ENCODE results near the gene SLC28A2. TPM values are rescaled to one million over a fixed set of nuclear protein-coding genes. Genes with fewer than 3 reads are reported as not detected.

SLC28A2 gene
- total RNA-seq, 1 experiment from 2014 or later = 0.20 TPM

- Mint-ChIP-seq H3K4me3 (no peak overlapping the region), H3K27me3 (ENCODE audit: low read depth) (peaks cover 20% of the 10 kb centered on the region), H3K36me3 (peaks cover 2% of the 10 kb centered on the region), H3K4me1 (no peaks in the 10 kb centered on the region), H3K27ac (no peak overlapping the region), H3K9me3 (peaks cover 33% of the 10 kb centered on the region)
- POLR2A ChIA-PET = no interaction called here
- DNase-seq (ENCODE audit: low spot score) = no peak
- no peak for ATAC-seq
- CTCF ChIA-PET = no interaction called here
- no peak for TF ChIP-seq CTCF (IDR thresholded peaks at IDR 0.05)
- no peak for TF ChIP-seq PRRX2 (CRISPR knock-in tag; IDR thresholded peaks at IDR 0.05)
- no peak for TF ChIP-seq MYBL2 (CRISPR knock-in tag; IDR thresholded peaks at IDR 0.05)
- no peak for TF ChIP-seq ATF6 (CRISPR knock-in tag; IDR thresholded peaks at IDR 0.05)
- no peak for TF ChIP-seq IRF2 (CRISPR knock-in tag; IDR thresholded peaks at IDR 0.05; ENCODE audit: borderline replicate concordance, low read depth)
- no peak for TF ChIP-seq NFYB (CRISPR knock-in tag; conservative IDR thresholded peaks at IDR 0.05; ENCODE audit: low read depth)
- no peak for TF ChIP-seq ATF1 (CRISPR knock-in tag; IDR thresholded peaks at IDR 0.05)
- no peak for TF ChIP-seq ZNF138 (CRISPR knock-in tag; conservative IDR thresholded peaks at IDR 0.05)
- no peak for TF ChIP-seq HMGXB4 (CRISPR knock-in tag; IDR thresholded peaks at IDR 0.05)
Observed at GRCh38 chr15:45228931-45229330, 23.1 kb upstream of the SLC28A2 start.

GRCh38 chr15:45230245-45230965, 21.6 kb upstream of the SLC28A2 start:
- no peaks in the 10 kb centered on the region for H3K4me1 Mint-ChIP-seq
- CTCF ChIA-PET = interaction anchor here (1.1 kb wide), 1 partner anchor 68 kb away, joined by 3 read pairs; no protein-coding TSS in a partner anchor
- H3K36me3 Mint-ChIP-seq = peaks cover 11% of the 10 kb centered on the region
- no peak overlapping the region for H3K4me3 Mint-ChIP-seq
- H3K9me3 Mint-ChIP-seq = peaks cover 47% of the 10 kb centered on the region
- H3K27ac Mint-ChIP-seq = no peak overlapping the region
- no peak for DNase-seq (ENCODE audit: low spot score)
- no peak for ATAC-seq
- H3K27me3 Mint-ChIP-seq (ENCODE audit: low read depth) = peaks cover 25% of the 10 kb centered on the region
- TF ChIP-seq USF1 (CRISPR knock-in tag; IDR thresholded peaks at IDR 0.05) = no peak
- POLR2A ChIA-PET = no interaction called here

GRCh38 chr15:45231132-45231531, 20.9 kb upstream of the SLC28A2 start:
- peaks cover 11% of the 10 kb centered on the region for H3K36me3 Mint-ChIP-seq
- DNase-seq (ENCODE audit: low spot score) = no peak
- ATAC-seq = no peak
- H3K27ac Mint-ChIP-seq = no peak overlapping the region
- H3K4me3 Mint-ChIP-seq = no peak overlapping the region
- ChIA-PET POLR2A (no interaction called here), CTCF (no interaction called here)
- peaks cover 55% of the 10 kb centered on the region for H3K9me3 Mint-ChIP-seq
- no peaks in the 10 kb centered on the region for H3K4me1 Mint-ChIP-seq
- peaks cover 28% of the 10 kb centered on the region for H3K27me3 Mint-ChIP-seq (ENCODE audit: low read depth)
- no peak for TF ChIP-seq ARID4B (CRISPR knock-in tag; IDR thresholded peaks at IDR 0.05; ENCODE audit: borderline replicate concordance)
- no peak for TF ChIP-seq RORB (CRISPR knock-in tag; IDR thresholded peaks at IDR 0.05)
- no peak for TF ChIP-seq USF2 (CRISPR knock-in tag; IDR thresholded peaks at IDR 0.05)
- no peak for TF ChIP-seq ATF2 (CRISPR knock-in tag; IDR thresholded peaks at IDR 0.05; ENCODE audit: borderline replicate concordance, low read depth)
- TF ChIP-seq ATF6 (CRISPR knock-in tag; IDR thresholded peaks at IDR 0.05) = no peak
- TF ChIP-seq SMAD4 (CRISPR knock-in tag; IDR thresholded peaks at IDR 0.05) = no peak
- no peak for TF ChIP-seq IRF2 (CRISPR knock-in tag; IDR thresholded peaks at IDR 0.05; ENCODE audit: borderline replicate concordance, low read depth)
